MM.1S (cell line): ENCODE results near the gene BRD9.

Experiments used
- EZH2phosphoT487 ChIP-seq: fragments of 300-600 bp; sonication (generic); IDR thresholded peaks from 2 replicates; pipeline ENCODE4 v1.6.1; 2018; ENCODE audit warnings: antibody characterized with exemption, low read length
- TF ChIP-seq, protein P1 (sequence below): fragments of 300-600 bp; sonication (generic); IDR thresholded peaks from 2 replicates; pipeline ENCODE4 v1.5.1; 2016; ENCODE audit warnings: antibody characterized with exemption, low read length, mixed read lengths

DNA sequence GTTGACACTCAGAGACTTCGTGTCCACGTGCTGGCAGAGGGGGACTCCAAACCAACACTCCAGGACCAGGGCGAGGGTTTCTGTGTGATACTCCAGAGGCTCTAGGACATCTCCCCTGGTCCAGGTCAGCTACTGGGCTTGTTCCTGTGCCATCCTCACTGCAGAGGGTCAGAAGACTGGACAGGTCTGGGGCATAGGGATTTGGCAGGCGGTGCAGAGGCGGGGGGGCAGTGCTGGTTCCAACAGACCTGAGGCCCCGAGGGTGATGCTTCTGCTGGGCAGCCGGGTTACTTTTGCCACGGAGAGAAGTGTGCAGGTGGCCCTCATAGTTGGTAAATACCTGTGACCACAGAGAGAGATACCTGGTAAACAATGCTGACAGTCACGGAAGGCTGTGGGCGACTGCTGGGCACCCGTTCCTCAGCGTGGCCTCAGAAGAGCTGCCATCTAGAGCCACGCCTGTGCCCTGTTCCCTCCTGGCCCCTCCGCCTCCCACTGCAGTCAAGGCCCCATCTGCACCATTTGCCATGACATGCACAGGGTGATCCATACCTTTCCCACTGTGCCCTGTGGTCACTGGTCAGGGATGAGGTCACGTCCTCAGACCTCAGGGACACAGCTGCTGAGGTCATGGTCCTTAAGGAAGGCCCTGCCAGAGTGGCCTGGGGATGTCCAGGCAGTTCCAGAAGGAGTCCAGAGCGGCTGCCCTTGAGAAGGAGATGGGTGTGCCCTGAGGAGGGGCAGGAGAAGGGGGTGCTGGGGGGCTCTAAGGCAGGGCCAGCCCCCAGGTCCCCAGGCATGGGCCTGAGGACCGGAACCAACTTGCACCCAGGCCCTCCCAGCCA, 30.1 kb upstream of the BRD9 start:
- TF ChIP-seq, protein P1, sequence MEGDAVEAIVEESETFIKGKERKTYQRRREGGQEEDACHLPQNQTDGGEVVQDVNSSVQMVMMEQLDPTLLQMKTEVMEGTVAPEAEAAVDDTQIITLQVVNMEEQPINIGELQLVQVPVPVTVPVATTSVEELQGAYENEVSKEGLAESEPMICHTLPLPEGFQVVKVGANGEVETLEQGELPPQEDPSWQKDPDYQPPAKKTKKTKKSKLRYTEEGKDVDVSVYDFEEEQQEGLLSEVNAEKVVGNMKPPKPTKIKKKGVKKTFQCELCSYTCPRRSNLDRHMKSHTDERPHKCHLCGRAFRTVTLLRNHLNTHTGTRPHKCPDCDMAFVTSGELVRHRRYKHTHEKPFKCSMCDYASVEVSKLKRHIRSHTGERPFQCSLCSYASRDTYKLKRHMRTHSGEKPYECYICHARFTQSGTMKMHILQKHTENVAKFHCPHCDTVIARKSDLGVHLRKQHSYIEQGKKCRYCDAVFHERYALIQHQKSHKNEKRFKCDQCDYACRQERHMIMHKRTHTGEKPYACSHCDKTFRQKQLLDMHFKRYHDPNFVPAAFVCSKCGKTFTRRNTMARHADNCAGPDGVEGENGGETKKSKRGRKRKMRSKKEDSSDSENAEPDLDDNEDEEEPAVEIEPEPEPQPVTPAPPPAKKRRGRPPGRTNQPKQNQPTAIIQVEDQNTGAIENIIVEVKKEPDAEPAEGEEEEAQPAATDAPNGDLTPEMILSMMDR: no peak
- no peak for TF ChIP-seq EZH2phosphoT487
